ENCODE measurements around the gene GPC4. TPM values are rescaled to one million over a fixed set of nuclear protein-coding genes. Genes with fewer than 3 reads are reported as not detected.

Gene GPC4
- total RNA-seq, 1 experiment from 2014 or later, result 17.8 TPM

GRCh38 chrX:133339566-133339965 is 75.7 kb downstream of the GPC4 start:
- Histone ChIP-seq H3K36me3 (ENCODE audit: insufficient read depth, low read length, poor library complexity, severe bottlenecking) (no peaks in the 10 kb centered on the region), H3K27me3 (replicated peaks; ENCODE audit: insufficient read depth, low read depth, low read length, poor library complexity) (no peaks in the 10 kb centered on the region), H3K9me3 (ENCODE audit: low read depth, low read length, poor library complexity, severe bottlenecking) (no peaks in the 10 kb centered on the region), H3K27ac (ENCODE audit: low read depth, low read length, poor library complexity, severe bottlenecking) (no peak overlapping the region), H3K4me3 (ENCODE audit: low read depth, low read length, poor library complexity, severe bottlenecking) (no peak overlapping the region), H3K4me1 (ENCODE audit: insufficient read depth, low read length, poor library complexity, severe bottlenecking) (peaks cover 4% of the 10 kb centered on the region)
- TF ChIP-seq CTCF (conservative IDR thresholded peaks at IDR 0.05; ENCODE audit: low read depth, low read length) (no peak), EZH2 (IDR thresholded peaks at IDR 0.05; ENCODE audit: borderline replicate concordance, low read depth, low read length, poor library complexity, severe bottlenecking) (no peak)
- CTCF ChIA-PET, result no interaction called here
- POLR2A ChIA-PET (ENCODE audit: low non-redundant PET), result no interaction called here
- BruUV-seq (replicated peaks), result no TSS peak
- DNase-seq (ENCODE audit: low spot score), result no peak
- intact Hi-C loops (cut with micrococcal nuclease; ENCODE audit: unreplicated experiment), result loop anchor here (5.0 kb wide), 1 partner anchor 73 kb away; no protein-coding TSS in a partner anchor

- no peaks in the 10 kb centered on the region for H3K9me3 ChIP-seq (ENCODE audit: low read depth, low read length, poor library complexity, severe bottlenecking)
- H3K4me3 ChIP-seq (ENCODE audit: low read depth, low read length, poor library complexity, severe bottlenecking), result no peak overlapping the region
- CTCF ChIA-PET, result no interaction called here
- H3K4me1 ChIP-seq (ENCODE audit: insufficient read depth, low read length, poor library complexity, severe bottlenecking), result peaks cover 17% of the 10 kb centered on the region
- TF ChIP-seq CTCF (conservative IDR thresholded peaks at IDR 0.05; ENCODE audit: low read depth, low read length), result no peak
- no peak for TF ChIP-seq EZH2 (IDR thresholded peaks at IDR 0.05; ENCODE audit: borderline replicate concordance, low read depth, low read length, poor library complexity, severe bottlenecking)
- peak; percentile 40 for DNase-seq (ENCODE audit: low spot score)
- no TSS peak for BruUV-seq (replicated peaks)
- no peaks in the 10 kb centered on the region for H3K36me3 ChIP-seq (ENCODE audit: insufficient read depth, low read length, poor library complexity, severe bottlenecking)
- no peaks in the 10 kb centered on the region for H3K27me3 ChIP-seq (replicated peaks; ENCODE audit: insufficient read depth, low read depth, low read length, poor library complexity)
- no peak overlapping the region for H3K27ac ChIP-seq (ENCODE audit: low read depth, low read length, poor library complexity, severe bottlenecking)
- intact Hi-C loops (cut with micrococcal nuclease; ENCODE audit: unreplicated experiment), result loop anchor here (5.0 kb wide), 1 partner anchor 75 kb away; no protein-coding TSS in a partner anchor
- POLR2A ChIA-PET (ENCODE audit: low non-redundant PET), result no interaction called here
These were observed 78.0 kb downstream of the GPC4 start for GRCh38 chrX:133337250-133337649.

DNA sequence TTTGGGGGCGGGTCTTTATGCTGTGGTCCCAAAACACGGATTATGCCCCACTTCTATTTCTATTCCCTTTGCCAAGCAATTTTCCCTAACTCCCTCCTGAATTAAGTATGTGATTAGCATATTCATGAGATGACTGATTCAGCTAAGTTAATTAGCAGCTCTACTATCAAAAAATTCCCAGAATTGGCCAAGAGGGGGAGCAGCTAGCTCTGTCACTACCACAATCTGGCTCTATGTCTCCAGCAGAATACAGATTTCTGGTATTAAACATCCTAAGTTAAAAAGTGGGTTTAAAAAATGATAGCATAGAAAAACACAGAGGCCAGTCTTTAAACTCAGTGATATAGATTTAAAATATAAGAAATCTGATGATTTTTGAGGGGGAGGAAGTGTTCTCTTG is 80.3 kb downstream of the GPC4 start:
- Histone ChIP-seq H3K4me1 (ENCODE audit: insufficient read depth, low read length, poor library complexity, severe bottlenecking) (peaks cover 17% of the 10 kb centered on the region), H3K27me3 (replicated peaks; ENCODE audit: insufficient read depth, low read depth, low read length, poor library complexity) (no peaks in the 10 kb centered on the region), H3K36me3 (ENCODE audit: insufficient read depth, low read length, poor library complexity, severe bottlenecking) (no peaks in the 10 kb centered on the region), H3K4me3 (ENCODE audit: low read depth, low read length, poor library complexity, severe bottlenecking) (no peak overlapping the region), H3K27ac (ENCODE audit: low read depth, low read length, poor library complexity, severe bottlenecking) (no peak overlapping the region), H3K9me3 (ENCODE audit: low read depth, low read length, poor library complexity, severe bottlenecking) (no peaks in the 10 kb centered on the region)
- POLR2A ChIA-PET (ENCODE audit: low non-redundant PET), result no interaction called here
- peak; percentile 82 for DNase-seq (ENCODE audit: low spot score)
- TF ChIP-seq EZH2 (IDR thresholded peaks at IDR 0.05; ENCODE audit: borderline replicate concordance, low read depth, low read length, poor library complexity, severe bottlenecking) (no peak), CTCF (conservative IDR thresholded peaks at IDR 0.05; ENCODE audit: low read depth, low read length) (peak; percentile 75)
- intact Hi-C loops (cut with micrococcal nuclease; ENCODE audit: unreplicated experiment), result loop anchor here (1.0 to 5.0 kb wide), 2 partner anchors 77 to 335 kb away; no protein-coding TSS in a partner anchor
- BruUV-seq (replicated peaks), result no TSS peak
- CTCF ChIA-PET, result interaction anchor here (0.5 to 1.3 kb wide), 2 partner anchors 334 to 335 kb away, joined by 3 to 6 read pairs; no protein-coding TSS in a partner anchor

Measured in A673 (cell line).